Medulla oblongata (tissue), 1 donor: ENCODE data around the gene CCN2.
"Not testable (repeated sequence)": the region's sequence is repeated elsewhere in the genome, so short reads cannot be mapped to it uniquely, and the experiment has no call there.

Source experiments
- DNase-seq: peaks from one replicate; pipeline ENCODE4 v3.0.0-alpha.2; 2015; ENCODE audit errors: extremely low spot score

The CCN2 gene

DNA sequence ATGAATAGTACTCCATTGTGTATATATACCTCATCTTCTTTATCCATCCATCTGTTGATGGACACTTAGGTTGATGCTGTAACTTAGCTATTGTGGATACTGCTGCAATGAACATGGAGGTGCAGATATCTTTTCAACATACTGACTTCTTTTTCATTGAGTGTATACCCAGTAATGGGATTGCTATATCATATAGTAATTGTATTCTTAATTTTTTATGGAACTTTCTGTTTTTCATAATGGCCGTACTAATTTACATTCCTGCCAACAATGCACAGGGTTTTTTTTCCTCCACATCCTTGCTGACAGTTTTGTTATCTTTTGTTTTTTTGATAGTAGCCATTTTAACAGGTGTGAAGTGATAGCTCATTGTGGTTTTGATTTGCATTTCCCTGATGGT is 5.2 kb downstream of the CCN2 start:
- DNase-seq = no peak

DNA sequence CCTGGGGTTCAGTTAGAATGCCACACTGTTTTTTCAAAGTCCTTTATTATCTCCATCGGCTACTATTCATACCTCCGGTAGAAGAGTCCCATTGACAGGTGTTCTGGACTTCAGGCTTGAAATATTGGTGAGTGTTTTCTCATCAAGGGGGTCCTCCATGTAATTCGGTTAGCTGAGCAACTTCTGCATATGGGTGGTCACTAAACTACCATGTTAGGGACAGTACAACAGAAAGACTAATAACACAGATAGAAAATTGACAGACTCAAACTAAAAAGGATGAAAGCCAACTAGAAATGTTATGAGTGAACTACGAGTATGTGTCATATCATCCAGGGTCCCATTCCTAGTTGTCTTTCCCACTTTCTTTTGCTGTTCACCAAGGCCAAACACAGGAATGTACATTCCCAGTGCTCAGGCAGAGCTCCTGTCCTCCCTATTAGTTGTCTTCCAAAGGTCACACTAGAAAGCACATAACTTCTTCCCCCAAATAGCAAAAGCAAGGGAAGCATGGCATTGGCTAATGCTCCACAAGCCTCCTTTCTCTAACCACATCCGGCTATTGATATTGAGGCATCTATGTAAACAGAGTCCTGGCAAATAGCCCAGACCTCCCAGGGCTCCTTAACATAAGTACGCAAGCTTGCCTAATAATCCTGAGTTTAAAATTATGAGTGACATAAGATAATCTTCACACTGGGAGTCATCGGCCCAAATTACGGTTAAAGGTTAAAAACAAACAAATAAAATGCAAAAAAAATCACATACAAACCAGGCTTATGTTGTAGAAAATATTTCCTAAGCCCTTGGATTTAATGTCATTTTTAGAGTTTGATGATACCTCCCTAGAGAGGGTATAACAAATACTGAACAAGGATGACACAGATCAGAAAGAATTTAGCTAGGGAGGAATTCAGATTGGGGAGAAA is 13.2 kb downstream of the CCN2 start:
- DNase-seq = no peak

DNA sequence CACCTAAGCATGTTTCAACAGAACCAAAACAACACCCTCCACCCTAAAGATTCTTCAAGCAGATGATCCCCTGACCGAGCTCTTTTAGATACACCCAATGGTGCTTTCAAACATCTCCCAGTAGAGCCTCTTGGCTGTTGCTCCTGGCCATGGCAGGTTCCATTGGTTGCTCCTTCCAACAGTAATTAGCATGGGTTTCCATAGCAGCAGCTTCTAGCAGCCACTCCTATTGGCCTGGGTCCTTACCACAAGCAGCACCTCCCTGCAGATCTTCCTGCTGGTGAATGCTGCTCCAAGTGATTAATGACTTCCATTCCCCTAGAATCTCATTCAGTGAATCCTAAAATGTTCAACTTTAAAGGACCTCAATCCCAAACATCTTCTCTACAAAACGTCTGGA is 13.9 kb downstream of the CCN2 start:
- no peak for DNase-seq

DNA sequence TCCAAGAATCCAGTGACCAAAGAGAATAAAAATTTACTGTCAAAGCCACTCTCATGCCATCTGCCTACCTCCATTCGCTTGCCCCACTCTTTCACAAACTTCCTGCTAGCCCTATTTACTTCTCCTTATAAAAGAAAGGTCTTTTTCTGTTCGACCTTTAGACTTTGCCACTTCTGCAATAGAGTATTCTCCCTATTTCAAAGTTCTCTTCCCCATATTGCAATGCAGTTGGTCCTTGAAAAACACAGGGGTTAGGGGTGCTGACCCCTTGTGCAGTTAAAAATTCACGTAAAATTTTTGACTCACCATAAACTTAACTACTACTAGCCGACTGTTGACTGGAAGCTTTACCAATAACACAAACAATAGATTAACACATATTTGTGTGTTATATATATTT is 15.0 kb downstream of the CCN2 start:
- no peak for DNase-seq

DNA sequence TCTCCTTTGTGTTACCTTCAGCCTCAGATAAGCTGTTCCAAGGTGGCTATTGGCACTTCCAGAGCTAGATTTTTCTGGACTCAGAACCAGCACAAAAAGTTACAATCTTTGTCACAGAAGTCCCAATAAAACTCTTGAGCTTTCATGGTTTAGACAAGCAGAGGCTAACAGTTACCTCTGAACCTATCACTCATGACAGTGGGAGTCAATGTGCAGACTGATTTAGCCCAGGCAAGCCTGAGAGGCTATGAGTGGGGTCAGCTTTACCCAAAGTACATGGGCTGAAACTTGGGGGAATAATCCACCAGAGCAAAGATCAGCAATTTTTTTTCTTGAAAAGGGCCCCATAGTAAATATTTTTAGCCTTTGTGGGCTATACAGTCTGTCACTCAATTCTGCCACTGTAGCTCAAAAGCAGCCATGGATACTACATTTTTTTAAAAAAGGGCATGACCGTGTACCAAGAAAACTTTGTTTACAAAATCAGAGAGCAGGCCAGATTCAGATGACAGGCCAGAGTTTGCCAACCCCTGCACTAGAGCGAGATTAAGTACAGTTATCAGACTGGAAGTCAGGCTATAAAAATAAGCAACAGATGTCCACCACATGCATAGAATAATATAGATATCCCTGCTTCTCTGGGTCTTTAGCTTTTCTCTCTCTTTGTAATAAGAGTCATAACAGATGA is 20.0 kb downstream of the CCN2 start:
- no peak for DNase-seq

DNA sequence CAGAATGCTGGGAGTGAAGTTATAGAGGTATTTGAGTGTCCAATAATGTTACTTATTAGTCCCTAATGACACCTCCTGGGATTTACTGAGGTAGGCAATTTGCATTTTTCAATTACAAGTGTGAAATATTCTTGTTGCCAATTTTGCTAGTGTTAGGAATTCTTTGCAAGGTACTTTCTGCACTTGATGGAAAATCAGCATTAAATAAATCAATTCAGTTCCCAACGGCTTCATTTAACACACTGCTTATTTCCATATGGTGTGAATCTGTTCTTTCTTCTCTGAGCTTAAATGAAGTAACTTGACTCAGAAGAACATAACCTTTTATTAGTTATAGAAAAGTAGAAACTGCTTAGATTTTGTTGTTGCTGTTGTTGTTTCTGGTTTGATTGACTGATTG is 21.2 kb downstream of the CCN2 start:
- no peak for DNase-seq

DNA sequence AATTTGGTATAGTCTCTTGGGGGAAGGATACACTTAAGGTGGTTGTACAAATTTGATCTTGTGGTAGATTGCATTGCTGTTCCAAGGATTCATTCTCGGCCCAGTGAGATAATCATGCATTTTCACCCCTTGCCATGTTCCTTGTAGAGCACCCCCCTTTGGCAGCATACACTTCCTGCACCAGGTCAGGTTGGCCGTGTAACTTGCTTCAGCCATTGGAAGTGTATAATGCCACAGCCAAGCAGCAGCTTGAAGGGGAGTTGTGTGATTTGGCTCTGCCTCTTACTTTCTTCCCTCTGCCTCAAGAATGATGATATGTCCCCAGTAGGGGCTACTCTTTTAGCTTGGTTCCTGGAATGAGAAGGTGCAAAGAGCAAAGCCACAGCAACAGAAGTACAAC is 21.9 kb downstream of the CCN2 start:
- DNase-seq = no peak

DNA sequence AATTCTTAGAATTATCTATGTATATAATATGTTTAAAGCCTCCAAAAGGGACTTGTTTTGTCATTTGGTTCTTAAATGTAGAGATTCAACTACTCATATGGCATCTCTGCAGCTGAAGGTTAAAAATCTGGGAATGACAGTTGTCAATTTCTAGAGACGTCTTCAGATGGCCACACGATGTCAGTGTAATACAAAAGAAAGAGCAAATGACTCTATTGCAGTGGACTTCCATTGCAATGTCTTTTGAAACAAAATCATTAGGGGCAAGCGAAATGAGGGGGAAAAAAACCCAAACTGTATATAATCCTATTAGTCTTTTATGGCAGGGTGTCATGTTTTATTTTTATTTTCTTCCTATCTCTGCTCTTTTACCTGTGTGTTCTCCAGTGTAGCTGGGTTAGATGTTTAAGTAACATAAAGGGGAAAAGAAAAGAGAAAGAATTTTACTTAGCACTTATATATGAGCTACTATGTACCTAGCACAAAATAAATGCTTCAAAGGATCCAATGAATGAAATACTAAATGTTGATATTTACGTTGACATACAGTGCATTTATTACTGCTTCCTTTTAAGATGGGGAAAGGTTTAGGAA is 26.2 kb downstream of the CCN2 start:
- peak; percentile 70 for DNase-seq

DNA sequence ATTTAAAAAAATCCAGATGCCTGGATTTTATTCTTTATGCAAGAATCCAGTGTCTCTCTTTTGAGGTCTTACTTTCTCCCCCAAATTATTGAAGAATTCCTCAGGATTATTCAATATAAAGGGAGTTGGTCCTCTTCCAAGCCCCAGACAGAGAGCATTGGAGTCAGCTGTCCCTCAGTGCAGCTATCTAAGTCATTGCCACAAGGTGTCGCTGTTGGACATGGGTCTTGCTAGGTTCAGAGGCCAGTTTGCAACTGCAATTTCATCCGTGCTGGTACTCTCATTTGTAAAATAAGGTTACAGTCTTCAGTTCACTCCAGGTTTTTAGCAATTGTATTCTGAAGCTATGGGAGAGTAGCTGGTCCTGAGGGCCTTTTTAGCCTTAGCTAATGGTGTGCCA is 27.8 kb downstream of the CCN2 start:
- peak; percentile 53 for DNase-seq

DNA sequence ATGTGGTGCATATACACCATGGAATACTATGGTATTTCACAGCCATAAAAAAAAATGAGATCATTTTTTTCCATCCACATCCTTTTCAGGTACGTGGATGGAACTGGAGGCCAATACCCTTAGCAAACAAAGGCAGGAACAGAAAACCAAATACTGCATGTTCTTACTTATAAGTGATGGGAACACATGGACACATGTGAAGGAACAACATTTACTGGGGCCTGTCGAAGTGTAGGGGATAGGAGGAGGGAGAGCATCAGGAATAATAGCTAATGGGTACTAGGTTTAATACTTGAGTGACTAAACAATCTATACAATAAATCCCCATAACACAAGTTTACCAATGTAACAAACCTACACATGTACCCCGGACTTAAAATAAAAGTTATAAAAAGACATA is 30.5 kb downstream of the CCN2 start:
- no peak for DNase-seq

DNA sequence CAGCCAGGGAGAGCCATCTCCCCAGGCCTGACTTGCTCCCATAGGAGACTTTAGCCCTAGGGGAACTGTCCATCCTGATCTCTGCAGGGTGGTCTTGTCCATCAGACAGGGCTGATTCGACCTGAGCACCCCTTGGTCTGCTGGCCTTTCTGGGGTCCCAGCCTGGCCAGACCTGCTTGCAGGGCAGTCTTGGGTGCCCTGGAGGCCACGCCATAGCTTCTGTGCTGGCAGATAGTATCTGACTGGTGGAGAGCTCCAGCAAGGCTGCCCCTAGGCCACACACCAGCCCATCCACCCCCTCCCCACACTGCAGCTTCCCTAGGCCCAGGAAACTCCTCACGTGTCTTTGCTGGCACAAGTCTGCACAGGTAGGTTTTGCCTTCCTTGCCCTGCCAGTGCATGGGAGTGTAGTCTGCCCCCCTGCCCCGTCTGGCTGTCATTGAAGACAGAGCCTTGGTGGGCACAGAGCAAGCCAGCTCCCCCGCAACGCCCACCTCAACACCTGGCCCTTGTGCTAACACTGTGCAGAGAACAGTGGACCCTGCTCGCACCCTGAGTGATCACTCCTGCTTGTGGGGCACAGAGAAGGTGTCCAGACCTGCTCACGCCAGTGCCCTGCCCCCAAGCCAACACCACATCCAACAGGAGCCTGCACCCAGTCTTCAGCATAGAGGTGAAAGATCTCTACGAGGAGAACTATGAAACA is 32.4 kb downstream of the CCN2 start:
- no peak for DNase-seq

DNA sequence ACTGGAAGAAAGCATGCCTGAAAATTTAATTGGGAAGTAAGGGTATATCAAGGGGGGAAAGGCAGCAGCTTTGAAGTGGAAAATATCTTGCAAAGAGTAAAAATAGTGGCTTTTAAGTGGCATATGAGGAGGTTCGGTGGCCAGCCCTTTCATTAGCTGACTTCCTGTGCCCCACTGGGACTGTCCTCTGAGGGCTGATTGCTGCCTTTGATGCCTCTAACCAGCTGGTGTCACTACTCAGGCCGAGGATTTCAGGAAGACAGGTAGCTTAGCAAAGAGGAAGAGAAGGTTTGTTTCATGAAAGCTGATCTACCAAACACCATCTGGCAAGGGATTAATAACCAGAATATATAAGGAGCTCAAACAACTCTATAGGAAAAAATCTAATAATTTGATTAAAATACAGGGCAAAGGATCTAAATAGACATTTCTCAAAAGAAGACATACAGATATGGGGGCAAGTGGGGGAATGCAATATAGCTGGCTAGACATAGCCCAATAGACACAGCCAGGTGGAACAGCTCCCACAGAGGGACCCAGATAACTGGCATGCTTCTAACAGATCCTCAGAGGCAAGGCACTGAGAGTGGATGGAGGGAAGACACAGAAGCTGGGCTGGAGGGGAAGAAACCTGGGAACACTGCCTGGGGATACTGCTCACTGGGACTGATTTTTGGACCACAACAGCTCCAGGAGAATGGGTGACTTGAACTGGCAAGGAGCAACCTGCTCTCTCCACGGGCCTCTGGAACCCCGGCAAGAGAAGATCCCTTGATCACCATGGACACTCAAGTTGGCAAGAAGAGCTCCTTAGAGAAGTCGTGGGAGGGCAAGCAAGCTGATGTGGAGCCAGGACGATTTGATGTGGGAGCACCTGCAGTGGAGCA is 33.2 kb downstream of the CCN2 start:
- DNase-seq = no peak

DNA sequence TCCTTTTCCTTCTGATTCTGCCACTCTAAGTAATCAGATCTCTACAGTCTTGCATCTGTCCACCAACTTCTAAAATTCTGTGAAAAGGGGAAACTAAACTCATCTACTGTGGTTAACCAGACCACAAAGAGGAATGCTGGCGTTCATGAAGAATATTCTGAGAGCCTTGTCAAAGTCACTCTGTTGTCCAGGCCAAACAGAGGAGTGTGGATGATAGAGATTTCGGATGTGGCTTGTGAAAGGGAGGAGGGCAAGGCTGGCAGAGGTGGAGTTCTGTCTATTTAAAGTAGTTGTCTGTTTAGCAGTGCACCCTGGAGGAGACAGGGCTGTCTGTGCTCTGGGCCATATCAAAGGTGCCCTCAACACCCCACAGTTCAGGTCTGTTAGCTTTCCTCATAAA is 33.9 kb downstream of the CCN2 start:
- DNase-seq = peak; percentile 30

DNA sequence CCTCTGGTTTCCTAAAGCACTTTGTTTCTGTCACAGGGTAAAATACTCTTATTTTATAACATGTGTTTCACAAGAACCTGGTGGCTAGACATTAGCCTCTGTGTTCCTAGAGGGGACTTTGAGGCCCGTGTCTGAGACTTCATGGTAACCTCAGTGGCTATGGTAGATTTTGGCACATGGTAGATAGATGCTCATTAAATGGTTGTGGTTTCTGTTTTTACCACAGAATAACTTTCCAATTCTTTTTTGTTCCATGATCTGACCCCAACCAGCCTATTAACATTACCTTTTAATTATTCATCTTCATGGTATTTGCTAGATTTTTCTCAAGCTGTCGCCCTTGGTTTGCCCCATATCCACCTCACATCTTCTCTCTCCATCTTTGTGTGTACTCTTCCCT is 34.3 kb downstream of the CCN2 start:
- DNase-seq = no peak

DNA sequence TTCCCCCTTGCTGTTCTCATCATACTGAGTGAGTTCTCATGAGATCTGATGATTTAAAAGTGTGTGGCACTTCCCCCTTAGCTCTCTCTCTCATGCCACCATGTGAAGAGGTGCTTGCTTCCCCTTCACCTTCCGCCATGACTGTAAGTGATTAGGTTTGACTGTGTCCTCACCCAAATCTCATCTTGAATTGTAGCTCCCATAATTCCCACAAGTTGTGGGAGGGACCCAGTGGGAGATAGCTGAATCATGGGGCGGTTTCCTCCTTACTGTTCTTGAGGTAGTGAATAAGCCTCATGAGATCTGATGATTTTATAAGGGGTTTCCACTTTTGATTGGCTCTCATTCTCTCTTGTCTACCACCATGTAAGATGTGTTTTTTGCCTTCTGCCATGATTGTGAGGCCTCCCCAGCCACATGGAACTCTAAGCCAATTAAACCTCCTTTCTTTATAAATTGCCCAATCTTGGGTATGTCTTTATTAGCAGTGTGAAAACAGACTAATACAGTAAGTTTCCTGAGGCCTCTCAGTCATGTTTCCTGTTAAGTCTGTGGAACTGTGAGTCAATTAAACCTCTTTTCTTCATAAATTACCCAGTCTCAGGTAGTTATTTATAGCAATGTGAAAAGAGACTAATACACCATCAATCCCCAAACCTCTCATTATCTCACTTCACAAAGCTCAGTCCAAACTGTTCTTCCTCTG is 34.9 kb downstream of the CCN2 start:
- DNase-seq = not testable (repeated sequence)

DNA sequence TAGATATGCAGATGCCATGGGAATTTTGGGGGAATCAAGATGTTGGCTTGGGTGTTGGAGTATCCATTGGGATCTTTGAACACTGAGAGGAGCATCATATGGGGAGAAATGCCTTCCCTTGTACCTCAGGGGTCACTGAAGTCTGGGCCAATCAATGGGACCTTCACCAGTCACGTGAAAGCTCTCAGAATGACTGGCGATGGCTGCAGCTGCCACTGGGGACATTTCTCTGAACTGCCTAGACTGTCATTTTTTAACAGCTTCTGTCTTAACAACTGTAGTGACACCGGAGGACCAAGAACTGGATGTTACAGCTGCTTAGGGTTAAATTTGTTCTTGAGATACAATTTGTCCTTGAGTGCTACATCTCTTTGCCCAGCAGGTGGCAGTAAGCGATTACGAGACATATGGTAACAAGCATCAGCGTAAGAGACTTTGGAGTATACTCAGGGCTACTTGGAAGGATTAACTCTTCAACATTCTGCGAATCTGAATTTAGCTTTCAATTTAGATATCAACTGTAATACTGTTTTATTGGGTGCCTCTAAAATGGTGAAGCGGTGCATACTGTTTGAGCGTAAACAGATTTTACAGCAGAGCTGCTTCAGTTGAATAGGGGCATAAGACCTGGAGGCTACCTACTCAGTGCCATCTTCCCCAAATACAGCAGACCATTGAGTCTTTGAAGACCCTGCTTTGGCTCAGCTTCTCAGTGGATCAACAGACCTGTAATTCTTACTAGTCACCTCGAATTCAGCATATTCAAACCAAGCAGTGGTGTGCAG is 36.0 kb downstream of the CCN2 start:
- peak; percentile 88 for DNase-seq

DNA sequence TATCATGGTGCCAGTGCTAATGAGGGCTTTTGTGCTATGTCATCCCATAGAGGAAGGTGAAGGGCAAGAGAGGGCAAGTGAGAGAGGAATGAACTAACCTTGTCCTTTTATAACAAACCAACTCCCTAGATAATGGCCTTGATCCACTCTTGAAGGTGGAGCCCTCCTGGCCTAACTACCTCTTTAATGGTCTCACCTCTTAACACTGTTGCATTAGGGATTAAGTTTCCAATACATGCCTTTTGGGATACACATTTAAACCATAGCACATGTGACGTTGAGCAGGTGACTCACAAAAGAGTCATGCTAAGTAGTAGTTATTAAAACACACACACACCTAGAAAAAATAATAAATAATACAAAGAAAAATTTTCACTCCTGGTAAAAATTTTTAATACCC is 36.9 kb downstream of the CCN2 start:
- DNase-seq = no peak

DNA sequence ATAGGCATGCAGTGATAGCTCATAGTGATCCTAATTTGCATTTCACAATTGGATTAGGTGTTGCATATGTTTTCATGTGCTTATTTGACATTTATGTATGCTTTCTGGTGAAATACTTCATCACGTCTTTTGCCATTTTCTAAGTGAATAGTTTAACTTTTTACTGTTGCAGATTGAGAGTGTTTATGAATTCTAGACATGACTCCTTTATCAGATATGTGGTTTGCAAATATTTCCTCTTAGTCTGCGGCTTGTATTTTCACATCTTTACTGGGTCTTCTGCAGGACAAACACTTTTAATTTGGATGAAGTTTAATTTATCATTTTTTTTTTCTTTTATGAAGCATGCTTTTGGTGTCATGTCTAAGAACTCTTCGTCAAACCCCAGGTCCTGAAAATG is 39.2 kb downstream of the CCN2 start:
- DNase-seq = no peak

DNA sequence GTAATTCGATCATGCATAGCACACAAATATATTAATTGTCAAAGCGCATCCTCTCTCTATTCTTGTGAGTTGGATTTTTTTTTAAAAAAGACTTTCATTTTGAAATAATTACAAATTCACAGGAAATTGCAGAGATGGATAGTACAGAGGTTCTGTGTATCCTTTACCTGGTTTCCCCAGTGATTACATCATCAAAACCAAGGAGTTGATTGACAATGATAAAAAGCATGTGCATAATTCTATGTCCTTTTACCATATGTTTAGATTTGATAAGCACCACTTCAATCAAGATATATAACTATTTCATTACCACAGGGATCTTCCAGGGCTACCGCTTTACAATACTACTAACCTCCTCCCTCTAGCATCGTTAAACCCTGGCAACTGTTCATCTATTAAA is 40.2 kb downstream of the CCN2 start:
- DNase-seq = no peak

DNA sequence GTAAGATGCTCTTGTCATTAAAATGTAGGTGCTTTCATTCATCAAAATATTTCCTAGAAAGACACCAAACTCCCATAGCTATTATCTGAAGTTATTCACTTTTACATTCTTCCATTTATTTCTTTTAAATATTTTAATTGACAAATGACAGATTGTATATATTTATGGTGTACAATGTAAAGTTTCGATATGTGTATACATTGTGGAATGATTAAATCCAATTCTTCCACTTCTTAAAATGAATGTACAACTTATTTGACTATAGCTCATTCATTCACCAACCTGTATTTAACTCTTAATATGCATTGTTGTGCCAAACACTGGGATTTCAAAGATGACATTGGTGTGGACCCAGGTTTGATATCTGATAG is 41.0 kb downstream of the CCN2 start:
- no peak for DNase-seq
